Activated gamma-delta T cell treated with anti-CD3 and anti-CD28 coated beads, Interleukin-2, amount 50 U/mL, for 16 hours (primary cell): ENCODE measurements around the gene RBPJL.

ENCODE experiments used
- DNase-seq: peaks from one replicate; pipeline ENCODE4 v3.0.0-alpha.2; 2020; ENCODE audit warnings: low read depth

Gene RBPJL

DNA sequence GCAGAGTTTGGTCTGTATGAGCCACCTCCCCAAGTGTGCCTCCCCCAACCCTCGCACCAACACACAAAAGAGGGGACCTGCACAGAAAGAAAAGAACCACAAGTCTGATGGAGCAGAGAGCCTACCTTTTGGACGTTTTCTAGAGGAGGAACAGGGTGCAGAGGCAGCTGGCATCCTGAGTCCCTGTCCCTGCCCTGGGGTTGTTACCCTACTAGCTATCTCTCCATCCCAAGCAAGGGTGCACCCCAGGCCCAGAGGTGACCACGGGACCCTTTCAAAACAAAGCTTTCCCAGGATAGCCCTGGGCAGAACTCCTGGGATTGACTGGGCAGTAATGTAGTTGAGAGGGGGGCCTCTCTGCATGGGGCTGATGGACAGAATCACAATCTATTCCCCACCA lies 11.2 kb downstream of the RBPJL start:
- no peak for DNase-seq

DNA sequence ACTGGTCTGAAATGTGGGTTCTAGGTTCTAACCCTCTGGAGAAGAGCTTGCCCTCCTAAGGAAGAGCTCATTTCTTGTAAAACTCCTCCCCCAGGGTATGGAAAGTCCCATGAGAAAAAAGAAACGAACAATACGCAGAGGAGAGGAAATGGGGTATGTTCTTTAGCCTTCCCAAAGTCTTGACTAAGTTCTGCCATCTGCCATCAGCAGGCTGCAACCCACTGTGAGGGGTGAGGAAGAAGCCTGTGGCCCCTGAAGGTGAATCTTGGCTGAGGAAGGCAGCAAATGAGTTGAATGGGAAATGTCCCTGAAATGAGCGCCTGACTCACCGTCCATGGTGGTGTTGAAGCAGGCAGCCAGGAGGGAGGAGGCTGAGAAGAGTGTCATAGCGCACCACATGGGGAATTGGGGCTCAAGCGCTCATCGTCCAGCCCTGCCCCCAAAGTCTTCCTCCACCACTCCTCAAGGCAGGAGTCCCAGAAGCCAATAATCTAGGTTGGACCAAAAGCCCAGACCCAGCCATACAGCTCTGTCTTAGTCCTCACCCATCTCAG lies 11.8 kb downstream of the RBPJL start:
- DNase-seq: no peak

DNA sequence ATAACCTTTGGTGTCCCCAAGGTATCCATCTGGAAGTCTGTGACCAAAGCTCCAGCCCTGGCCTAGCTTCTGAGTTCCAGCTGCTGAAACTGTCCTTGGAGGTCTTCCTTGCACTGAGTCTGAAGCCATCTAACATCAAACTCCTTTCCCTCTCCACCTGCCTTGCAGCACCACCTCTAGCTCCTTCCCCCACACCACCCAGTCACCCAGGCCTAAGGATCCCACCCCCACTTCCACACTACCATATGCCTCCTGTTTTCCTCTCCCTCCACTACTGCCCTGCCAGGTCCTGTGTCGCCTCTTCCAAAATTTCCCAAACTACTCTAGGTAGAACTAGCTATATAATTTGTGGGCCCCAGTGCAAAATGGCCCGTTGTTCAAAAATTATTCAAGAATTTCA lies 12.3 kb downstream of the RBPJL start:
- DNase-seq: no peak

DNA sequence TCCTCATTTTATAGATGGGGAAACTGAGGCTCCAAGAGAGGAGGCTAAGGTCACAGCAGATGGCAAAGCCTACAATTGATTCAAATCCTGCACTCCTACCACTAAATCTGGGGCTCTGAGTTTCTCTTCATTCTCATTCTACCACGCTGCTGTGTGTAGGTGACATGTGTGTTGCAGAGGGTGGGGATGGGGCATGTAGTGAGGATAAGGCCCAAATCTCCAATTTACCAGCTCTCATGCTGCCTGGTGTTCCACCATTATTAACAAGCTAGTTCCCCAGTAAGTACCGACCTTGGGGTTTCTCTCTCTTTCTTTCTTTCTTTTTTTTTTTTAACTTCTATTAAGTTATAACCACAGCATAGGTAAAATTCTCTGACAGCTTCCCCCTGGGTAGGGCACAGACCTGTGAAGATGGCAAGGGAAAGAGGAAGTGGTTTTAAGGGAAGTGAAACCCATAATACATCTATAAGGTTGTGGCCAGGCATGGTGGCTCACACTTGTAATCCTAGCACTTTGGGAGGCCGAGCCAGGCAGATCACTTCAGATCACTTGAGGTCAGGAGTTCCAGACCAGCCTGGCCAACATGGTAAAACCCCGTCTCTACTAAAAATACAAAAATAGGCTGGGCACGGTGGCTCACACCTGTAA lies 14.4 kb downstream of the RBPJL start:
- DNase-seq: no peak

DNA sequence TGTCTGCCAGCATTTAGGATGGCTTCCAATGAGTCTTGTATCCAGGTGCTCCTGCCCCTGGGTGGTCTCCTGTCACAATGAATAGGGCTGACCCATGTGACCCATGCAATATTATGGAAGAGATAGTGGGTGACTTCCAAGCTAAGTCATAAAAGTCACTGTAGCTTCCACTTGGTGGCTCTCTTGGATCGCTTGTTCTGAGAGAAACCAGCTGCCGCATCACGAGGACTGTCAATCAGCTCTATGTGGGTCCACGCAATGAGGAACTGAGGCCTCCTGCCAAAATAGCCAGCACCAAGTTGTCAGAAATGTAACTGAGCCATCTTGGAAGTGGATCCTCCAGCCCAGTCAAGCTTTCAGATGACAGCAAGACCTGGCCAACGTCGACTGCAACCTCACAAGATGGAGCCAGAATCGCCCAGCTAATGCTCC lies 16.3 kb downstream of the RBPJL start:
- no peak for DNase-seq

DNA sequence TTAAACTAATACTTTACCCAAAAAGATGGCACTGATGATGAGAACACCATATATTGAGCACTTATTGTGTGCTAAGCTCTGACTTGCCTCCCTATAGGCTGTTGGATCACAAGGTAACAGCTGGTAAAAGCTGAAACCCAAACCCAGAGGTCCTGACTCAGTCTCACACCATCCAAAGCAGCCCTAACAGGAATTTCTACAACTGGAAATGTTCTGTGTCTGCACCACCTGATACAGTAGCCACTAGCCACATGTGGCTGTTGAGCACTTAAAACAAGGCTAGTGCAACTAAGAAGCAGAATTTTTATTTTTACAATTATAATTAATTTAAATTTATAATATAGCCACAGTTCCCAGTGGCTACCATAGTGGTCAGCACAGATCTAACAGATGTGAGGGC lies 17.1 kb downstream of the RBPJL start:
- DNase-seq: no peak

DNA sequence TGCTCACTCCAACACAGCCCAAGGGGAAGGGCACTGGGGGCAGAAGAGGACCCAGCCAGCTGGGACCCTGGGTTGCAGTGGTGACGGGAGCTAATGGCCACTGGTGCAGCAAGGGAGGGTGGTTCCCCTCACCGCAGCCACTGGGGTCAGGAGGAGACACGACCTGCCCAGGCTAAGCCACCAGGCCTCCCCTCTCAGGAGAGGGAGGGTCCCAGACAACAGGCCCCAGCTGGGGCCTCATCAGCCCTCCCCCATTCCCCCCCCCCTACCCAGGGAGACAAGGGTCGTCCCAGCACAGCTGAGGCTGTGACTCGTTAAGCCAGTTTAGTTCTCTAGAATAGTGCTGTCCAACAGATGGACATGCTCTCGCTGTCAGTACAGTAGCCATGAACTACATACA lies 18.7 kb downstream of the RBPJL start:
- no peak for DNase-seq

DNA sequence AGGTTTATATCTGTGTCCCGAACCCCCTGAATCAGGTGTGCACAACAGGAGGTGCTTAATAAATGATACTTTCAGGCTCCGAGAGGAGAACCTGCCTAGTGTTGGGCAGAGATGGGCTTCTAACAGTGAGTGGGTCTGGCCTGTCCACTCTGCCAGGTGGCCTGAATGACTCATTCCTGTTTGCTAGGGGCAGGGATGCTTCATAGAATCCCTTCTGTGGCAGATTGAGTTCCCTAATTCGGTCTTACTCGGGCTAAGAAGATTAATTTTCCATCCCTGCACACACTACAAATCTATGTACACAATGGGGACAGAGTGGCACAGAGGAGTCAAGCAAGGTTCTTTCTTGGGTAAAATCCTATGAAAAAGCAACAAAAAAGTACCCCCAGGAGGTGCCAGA lies 21.8 kb downstream of the RBPJL start:
- DNase-seq: no peak

DNA sequence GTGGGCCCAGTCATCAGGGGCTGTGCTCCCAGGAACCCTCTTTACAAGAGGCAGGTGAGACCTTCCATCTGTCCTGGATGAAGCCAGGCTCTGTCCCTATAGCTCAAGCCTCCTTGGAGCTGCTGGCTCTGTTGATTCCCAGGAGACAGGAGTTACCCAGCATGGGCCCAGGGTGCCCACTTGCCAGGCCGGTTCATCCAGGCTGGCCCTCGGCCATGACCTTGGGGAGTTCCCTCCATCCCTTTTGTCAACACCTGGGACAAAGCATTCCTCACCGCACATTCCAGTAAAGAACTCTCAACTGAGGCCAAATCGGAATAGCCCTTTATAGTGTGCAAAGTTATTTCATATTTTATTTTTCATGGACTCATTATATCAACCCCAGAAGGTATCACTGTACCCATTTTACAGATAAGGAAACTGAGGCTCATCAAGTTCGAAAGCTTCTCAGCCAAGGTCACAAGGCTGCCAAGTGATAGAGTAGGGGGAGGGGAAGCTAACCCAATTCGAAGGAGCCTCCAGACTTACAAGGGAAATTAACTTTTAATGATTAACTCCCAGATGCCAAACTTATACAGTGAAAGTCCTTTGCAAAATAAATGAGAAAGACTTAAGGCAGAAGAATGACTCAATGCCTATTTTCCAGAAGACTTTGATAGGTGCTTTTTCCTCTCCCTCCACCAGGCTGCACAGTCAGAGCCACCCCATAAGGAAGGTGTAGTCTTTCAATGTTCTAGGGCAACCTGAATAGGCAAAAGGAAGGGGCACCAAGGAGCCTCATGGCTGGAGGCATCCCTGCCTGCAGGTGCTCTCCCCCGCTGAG lies 23.1 kb downstream of the RBPJL start:
- no peak for DNase-seq

DNA sequence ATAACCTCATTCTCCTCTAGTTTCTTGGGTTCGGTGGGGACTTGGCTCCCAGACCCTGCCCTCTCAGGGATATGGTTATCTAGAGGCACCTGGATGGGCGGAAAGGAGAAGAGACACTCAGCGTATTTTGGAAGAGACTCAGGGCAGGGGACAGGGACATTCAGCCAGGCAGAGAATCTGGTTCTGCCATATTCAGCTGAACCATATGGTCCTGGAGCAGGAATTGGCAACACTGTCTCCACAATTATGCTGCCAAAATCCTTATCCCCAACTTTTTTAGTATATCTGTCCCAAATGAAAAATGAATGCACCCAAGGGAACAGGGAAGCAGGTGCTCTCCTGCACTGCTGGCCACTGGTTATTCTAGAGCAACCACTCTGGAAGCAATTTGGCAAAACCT lies 23.8 kb downstream of the RBPJL start:
- no peak for DNase-seq

DNA sequence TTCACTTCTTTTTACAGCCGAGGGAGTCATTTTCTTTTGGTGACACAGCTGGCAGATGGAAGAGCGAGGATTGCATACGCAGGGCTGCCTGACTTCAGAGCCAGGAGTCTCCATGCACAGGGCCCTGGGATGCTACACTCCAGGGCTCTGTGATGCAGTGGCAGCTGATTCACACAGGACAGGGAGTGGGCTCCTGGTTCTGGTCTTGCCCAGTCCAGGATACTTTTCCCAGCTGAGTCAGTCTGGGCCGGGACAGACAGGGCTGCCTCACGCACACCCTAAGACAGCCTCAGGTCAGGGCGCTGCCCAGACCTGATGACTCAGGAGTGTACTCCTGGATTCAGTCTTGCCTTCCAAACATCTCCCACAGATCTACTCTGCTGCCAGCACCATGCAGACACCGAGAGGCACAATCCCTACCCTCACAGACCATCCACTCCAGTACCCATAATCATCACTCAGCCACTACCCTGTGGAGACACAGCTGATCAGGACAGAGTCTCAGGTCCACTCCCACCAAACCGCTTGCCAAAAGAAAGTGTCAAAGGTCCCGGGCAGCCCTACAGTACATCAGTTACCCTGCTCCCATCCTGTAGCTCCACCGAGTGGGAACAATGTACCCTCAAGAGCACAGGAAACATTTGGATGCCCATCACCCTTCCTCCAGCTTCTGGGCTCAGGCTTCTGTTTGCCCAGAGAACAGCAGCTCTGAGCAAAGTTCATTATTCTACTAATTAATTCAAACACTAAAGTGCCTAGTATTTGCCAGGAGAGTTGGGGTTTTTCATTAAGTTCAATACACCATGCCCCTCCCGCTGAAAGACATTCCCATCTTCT lies 30.1 kb downstream of the RBPJL start:
- DNase-seq: no peak

DNA sequence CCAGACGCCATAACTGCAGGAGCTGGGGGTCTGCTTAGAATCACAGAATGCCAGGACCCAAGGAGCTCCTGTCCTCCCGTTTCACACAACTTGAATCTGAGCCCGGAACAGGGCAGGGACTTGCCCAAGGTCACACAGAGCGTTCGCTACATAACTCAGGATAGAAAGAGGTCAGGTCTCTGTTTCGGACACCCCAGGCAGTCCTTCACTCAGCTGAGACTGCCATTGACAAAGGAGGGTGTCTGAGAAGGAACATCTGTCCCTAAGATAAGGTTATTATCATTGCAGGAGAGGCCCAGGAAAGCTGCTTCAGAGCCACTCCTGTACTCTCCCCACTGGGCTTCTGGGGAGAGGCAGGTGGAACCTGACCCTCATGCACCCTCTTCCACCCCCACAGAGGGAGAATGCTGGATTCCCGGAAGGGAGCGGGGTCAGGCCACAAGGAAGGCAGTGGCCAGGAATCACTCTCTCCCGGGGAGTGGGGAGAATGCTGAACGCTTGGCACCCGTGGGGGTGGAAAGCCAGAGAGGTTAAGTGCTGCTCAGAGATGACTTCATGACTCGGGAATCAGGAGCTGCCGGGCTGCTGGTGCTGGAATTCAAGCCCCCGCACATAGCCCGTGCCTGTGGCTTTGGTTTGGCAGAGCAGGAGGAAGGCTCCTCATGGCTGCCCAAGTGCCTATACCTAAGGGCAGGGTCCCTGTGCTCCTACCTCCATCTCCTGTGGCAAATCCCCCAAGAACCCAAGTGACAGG lies 30.9 kb downstream of the RBPJL start:
- no peak for DNase-seq

DNA sequence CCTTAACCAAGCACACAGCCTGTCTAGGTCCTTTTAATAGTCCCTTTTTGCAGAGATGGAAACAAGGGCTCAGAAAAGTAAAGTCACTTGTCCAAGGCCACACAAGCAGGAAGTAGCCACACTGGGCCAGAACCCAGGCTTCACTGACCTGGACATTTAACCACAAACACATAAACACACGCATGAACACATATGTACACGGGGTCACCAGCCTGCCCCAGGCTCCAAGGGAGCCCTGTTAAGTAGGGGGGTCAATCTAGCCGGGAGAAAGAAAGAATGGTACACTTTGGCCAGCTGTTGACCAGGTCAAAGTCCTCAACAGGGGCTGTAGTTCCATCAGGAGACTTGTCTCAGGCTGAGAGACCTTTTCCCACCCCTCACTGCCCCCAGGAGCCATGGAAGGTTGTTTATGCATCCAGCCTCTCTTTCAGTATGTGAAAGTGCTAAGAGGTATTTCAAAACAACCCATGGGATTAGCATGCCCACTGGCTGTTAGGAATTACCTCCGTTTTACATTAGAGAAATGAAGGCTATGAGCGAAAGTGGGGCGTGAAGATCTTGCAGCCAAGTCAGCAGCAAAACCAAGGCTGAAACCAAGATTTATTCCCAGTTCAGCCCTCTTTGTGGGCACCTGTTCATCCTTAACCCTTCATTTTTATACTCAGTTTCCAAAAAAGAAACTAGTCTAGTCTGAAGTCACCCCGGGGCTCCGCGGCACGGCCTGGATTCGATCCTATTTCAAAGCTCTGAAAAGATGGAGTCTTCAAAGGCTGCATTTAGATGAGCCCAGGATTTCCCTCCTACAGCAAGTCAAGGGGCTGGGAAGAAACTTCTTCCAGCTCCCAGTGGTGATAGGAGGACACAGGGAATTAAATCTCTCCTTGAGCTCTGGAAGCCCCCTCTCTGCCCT lies 31.7 kb downstream of the RBPJL start:
- no peak for DNase-seq

DNA sequence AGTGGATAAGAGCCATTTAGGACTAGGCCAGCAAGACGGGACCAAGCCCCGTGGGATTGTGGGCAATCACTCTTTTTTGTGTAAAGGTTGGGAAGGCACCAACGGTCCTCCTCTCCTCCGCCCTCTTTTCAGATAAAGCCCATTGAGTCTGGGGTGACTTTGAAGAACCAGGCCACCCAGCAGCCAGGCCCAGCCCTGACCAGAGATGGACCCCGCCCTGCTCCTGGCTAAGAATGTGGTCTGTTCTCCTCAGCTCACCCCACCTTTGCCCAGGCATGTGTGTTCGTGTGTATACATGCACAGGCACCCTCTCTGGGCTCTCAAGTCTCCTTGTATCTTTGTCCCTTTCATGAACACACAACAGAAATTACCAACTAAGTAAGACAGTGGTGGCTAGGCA lies 32.4 kb downstream of the RBPJL start:
- DNase-seq: no peak

DNA sequence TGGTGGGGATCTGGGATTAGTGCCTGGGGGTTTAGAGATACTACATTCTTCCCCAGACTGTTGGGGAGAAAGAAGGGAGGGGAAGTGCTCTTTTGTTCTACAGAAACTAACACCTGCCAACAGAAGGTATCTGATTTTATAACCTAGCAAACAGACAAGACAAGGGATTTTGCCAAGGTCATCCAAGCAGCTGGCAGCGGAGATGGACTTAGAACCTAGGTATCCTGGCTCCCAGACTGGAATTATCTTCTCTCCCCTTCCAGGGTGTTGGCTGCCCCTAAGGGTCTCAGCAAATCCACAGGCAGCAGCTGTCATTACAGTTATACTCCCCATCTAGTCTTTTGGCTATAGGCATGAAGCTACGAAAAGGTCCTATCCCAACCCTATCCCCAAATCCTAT lies 33.2 kb downstream of the RBPJL start:
- DNase-seq: no peak

DNA sequence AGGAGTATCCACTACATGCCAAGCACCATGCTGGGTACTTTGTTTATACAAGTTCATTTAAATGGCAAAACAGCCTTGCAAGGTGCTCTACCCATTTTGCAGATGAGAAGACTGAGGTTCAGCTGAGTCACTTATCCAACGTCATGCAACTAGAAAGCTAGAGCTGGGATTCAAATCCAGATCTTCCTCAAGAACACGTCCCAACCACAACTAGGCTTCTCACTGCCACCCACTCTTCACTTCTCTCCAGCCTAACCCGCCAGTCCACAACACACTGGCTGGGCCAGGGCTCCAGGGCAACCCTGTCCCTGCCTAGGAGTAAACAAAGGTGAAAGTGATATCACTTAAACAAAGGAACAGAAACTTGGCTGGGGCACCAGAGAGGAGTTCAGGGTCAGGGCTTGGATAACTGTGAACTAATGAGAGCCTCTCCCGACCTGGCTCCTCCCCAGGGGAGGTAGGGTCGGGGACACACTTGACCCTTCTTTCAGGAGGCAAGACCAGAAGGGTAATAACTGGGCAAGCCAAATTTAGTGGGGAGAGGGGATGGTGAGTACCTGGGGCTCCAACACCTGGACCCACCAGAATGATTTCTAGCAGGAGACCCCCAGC lies 33.7 kb downstream of the RBPJL start:
- DNase-seq: no peak

DNA sequence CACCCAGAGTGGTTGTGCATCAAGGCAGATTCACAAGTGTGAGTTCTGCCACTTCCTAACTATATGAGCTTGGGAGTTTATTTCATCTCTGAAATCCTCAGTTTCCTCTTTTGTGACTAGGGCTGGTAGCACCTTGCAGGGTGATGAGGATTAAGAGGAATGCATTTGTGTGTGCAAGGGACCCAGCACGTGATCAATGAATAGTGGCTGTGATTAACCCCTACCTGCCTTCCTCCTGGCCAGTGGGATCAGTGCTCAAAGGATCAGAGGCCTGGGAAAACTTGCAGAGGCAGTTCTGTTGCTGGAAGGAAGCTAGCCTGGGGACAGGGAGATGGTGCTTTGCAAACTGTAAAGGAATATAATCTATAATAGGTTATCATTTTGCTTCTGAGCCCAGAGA lies 34.3 kb downstream of the RBPJL start:
- no peak for DNase-seq

DNA sequence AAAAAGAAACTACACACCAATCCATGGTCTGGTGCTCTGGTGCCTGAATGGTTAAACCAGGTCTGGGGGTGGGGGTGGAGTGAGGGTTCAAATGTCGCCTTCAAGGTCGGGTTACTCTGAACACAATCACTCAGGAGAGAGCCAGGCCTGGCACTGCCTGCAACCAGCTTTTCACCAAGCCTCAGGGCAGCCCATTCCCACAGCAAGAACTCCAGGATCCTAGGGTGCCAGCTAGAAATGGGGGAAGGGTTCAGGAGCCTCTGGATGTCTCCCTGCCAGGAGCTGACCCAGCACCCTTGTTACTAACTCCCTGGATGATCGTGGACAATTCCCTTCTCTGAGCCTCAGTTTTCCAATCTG lies 34.9 kb downstream of the RBPJL start:
- DNase-seq: no peak

DNA sequence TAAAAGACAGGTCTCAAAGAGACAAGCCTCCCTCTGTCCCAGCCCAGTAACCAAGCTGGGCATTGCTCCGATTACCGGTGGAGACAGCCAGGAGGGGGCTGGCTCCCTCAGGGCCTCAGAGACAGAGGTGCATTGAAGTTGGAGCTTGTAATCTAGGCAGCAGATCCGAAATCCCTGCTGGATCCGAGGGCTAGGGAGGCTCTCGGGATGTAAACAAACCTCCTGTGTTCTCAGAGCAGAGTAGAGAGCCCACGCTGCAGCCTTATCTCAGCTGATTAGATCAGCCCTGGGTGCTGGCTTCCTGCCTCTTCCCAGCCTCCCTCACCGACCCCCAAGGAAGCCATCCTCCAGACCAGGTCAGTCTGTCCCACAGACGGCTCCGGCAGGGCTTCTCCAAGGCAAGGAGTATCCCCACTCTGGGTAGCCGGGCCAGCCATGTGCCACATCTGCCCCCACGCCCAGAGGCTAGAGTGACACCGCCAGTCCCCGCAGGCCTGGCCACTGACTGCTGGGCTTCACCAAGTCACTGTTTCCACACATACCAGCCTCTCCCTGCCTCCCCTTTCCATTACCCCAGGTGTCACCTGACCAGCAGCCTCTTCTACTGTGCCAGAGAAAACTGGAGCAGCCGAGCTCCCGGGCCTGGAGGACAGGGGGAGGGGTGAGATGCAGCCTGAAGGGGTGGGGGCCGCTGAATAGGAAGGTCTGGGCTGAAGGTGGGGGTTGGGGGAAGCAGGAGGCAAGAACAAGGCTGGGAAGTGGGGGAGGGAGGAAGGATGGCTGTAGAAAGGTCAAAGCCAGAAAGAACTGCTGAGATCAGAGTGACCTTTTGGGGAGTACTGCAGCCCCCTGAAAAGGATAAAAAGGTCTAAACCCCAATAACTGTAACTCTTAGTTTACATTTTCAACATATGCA lies 35.6 kb downstream of the RBPJL start:
- DNase-seq: no peak
